HG02588 (cell line): ENCODE measurements around the gene ZNF776.
"Not testable (repeated sequence)": the region's sequence is repeated elsewhere in the genome, so short reads cannot be mapped to it uniquely, and the experiment has no call there.

Experiments
- ATAC-seq: cut with Tn5 transposase; IDR thresholded peaks from one replicate; pipeline ENCODE4 v1.9.1; 2021; ENCODE audit warnings: mild to moderate bottlenecking, moderate library complexity; ENCODE audit not compliant: unreplicated experiment

Gene ZNF776

DNA sequence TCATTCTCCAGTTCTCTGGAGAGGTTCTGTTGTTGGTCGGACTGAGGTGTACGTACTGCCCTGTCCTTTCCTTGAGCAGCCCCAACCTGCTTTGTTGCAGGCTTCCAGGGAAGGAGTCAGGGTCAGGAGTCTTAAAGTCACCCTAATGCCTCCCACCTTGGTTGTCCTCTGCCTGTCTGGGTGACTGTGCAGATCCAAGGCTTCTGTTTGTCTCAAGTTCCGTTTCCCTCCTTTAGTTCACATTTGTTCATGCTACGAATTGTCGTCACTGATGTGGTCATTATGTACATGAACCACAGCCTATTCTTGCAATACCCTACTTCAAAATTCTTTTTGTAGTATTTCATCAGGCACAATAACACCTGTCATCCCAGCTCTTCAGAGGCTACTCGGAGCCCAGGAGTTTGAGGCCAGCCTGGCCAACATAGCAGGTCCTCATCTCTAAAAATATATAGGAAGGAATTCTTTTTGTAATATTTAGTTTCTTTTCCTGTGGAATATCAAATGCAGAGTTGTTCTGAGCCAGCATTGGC, 30.2 kb downstream of the ZNF776 start:
- ATAC-seq = no peak

DNA sequence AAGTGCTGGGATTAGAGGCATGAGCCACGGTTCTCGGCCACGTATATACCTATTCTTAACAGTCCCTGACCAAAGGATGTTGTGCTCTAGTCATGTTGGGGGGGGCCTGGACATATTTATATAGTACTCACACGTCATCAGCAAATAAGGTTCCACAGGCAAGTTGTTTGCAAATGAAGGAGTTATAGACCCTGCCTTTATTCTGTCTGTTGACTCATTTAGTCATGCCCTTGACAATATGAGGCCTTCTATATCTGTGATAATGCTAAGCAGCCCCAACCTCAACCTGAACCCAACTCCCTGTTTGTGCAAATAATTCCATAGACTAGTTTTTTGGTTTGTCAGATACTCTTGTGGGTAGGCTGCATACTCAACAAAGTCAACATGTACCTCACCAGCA, 31.7 kb downstream of the ZNF776 start:
- ATAC-seq = no peak

DNA sequence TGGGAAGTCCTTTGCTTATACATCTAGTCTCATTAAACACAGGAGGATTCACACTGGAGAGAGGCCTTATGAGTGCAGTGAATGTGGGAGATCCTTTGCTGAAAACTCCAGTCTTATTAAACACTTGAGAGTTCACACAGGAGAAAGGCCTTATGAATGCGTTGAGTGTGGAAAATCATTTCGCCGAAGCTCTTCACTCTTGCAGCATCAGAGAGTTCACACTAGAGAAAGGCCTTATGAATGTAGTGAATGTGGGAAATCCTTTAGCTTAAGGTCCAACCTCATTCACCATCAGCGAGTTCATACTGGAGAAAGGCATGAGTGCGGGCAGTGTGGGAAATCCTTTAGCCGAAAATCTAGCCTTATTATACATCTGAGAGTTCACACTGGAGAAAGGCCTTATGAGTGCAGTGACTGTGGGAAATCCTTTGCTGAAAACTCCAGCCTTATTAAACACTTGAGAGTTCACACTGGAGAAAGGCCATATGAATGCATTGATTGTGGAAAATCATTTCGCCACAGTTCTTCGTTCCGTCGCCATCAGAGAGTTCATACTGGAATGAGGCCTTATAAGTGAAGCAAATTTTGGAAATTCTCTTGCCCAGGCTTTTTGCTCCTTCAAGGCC, 32.7 kb downstream of the ZNF776 start:
- ATAC-seq = no peak

DNA sequence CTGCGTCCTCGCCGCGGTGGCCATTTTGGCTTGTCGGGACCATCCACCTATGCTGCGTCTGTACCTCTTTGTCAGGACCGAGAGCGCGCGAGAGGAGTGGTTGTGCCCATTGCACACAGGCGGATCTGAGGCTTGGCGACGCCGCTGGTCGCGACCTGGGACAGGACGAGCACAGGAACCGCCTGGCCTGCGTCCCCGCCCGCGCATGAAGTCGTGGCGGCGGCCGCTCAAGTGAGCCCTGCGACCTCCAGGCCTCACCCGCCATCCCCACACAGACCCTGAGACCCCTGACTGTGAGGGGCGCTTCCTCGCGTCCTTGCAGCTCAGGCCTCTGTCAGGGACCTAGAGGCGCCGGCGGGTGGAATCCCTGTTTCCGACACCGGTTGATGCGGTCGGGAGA, 39.7 kb downstream of the ZNF776 start:
- no peak for ATAC-seq

DNA sequence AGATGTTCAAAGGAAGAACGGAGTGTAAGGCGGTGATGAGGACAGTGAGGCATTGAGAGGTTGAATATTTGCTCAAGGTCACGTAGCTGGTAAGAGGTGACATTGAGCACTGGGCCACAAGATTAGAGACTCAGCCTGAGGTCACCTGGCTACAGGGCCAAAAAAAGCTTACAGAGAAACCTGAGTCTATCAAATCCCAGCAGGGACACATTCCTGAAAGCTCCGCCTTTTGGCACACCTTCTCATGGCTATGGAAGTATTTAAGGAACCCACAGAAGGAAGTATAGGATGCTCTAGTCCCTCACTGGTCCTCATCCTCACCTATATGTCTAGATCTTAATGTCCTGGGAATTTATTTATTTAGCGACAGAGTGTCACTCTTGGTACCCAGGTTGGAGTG, 40.3 kb downstream of the ZNF776 start:
- ATAC-seq = no peak

DNA sequence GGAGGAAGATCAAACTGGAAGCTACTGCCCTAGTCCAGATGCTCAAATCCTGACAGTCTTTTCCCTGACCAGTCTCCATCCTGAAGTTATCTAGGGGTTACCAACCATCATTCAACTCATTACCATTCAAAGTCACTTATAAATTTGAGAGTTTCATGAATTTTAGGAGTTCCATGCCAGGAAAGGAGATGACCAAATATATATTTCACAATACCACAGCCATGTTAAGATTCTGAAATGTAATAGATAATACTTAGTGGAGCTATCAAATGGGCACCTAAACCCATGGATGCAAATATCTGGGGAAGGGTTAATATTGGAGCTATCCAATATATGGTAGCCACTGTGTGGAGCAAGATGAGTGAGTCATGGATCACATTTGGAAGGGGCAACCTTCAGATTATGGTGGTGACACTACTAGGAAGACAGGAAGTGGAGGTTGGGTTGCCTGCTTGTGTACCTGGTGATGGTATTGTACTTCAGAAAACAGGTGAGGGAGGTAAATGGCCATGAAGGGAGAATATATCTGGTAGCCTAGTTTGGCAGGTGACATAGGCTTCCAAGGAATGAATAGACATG, 41.6 kb downstream of the ZNF776 start:
- ATAC-seq = no peak

DNA sequence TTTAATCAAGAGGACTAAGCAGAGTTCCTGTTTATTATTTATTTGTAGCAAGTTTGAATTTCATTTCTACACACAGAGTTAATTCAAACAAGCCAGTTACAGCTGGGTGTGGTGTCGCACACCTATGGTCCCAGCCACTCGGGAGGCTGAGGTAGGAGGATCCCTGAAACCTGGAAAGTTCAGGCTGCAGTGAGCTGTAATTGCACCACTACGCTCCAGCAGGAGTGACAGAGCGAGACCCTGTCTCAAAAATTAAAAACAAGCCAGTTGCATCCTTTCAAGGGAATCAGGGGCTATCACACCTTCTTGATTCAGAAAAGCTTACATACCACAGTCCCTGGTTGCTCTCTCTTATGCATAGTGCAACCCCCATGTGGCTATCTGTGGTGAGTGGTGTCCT, 42.7 kb downstream of the ZNF776 start:
- no peak for ATAC-seq

DNA sequence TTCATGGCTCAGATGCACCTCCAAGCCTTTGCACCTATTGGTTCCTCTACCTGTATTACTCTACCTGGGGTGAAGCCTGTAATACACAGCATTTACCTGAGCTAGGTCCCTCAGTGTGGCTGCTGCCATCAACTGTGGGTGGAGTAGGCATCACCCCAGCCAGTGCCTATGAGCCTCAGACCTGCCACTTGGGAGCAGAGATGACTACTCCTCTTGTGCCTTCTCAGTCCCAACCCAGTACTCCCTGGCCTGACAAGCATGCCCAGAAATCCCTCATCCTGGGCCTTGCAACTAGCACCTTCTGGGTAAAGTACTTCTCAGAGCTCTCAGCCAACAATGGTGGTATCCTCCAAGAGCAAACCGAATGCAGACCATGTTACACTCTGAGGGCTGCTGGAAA, 50.0 kb downstream of the ZNF776 start:
- not testable (repeated sequence) for ATAC-seq

DNA sequence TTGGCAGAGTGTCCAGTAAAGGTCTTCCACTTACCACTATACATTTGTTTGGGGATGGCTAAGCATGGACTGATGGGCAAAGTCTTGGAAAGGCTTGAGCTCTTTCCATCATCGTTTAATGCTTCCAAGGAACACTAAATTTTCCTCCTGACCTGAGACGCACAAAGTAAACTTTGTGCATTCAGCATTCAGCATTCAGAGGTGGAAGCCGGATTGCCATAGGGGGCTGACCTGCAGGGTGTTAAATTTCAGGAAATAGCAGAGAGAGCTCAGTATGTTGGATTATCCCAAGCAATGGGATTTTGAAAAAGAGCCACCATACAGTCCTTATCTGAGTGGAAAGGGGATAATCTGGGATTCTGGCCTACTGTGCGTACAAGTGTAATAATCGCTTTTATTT, 54.1 kb downstream of the ZNF776 start:
- ATAC-seq = no peak

DNA sequence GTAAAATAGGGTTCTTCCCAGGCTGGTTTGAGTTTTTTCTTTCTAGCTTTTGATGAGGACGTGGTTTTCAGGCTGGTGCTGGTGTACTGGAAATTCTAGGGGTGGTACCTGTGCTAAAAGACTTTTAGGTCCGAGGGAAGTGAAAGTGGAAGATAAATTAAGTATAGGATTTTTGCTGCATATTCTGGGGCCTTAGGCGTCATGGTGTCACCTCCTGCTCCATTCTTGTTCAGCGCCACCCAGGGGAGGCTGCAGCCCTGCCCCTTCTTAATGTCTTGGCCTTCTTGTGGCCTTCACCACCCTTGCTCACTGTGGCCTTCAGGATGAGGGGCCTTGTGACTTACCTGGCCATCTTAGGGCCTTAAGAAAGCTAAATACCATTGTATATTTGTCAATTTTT, 55.7 kb downstream of the ZNF776 start:
- ATAC-seq = no peak

DNA sequence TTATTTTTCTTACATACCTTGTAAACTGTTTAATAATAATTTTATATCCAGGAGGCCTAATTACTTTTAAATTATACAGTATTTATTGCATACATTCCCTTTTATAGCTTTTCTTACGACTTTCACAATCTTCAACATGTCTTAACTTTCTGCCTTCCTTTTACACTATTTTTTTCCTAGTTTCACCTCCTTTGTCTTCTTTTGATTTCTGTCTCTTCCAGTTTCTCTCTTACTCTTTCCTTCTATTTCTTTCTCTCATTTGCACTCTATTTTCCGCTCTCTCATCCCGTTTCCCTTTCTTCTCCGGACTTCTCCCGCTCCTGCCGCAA, 56.6 kb downstream of the ZNF776 start:
- no peak for ATAC-seq

DNA sequence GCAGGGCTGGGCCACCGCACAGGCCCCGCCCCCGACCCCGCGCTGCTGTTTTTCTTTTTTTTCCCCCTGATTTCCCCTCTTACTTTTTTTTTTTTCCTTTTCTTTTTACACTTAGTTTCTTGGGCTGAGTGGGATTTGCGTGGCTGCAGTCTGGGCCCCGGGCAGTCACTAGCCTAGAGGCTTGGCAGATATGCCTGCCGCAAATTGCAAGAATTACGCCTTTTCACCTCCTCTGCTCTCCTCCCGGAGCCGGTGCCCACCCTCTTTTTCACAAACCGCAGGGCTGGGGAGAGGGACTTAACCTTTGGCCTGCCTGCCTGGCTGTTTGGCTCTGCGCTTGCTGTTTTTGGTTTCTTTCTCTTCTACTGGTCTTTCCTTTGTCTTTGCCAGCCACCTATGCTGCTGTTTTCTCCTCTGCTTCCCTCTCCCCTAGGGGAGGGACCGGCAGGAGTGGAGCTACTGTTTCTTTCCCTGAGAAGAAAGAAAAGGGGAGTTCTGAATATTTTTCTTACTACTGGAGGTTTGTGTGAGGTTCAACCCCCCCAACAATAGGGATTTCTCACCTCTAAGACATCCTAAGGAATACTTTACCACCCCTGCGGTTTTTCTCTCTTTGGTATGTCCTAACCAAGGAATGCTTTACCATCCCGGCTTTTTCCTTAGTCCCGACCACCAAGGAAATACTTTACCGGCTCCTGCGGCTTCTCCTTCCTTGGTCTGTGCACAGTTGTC, 57.1 kb downstream of the ZNF776 start:
- ATAC-seq = no peak

DNA sequence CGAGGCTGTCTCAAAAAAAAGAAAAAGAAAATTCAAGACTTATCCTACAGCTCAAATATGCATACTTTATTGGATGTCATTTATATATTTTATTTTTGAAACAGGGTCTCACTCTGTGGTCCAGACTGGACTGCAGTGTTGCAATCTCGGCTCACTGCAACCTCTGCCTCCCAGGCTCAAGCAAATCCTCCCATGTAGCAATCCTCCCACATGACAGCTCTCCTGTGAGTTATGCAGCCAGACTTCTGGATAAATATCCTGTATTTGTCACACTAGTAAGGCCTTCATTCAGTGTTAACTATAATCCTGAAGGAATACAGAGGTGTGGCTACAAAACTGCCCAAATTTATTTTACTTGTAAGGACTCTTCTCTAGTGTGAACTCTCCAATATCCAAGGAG, 60.9 kb downstream of the ZNF776 start:
- ATAC-seq = no peak
